ENCODE results near the gene CCDC68.
A peak's percentile ranks its signal among the peaks of the same experiment; 100 is the strongest.

- TF ChIP-seq, protein P1, sequence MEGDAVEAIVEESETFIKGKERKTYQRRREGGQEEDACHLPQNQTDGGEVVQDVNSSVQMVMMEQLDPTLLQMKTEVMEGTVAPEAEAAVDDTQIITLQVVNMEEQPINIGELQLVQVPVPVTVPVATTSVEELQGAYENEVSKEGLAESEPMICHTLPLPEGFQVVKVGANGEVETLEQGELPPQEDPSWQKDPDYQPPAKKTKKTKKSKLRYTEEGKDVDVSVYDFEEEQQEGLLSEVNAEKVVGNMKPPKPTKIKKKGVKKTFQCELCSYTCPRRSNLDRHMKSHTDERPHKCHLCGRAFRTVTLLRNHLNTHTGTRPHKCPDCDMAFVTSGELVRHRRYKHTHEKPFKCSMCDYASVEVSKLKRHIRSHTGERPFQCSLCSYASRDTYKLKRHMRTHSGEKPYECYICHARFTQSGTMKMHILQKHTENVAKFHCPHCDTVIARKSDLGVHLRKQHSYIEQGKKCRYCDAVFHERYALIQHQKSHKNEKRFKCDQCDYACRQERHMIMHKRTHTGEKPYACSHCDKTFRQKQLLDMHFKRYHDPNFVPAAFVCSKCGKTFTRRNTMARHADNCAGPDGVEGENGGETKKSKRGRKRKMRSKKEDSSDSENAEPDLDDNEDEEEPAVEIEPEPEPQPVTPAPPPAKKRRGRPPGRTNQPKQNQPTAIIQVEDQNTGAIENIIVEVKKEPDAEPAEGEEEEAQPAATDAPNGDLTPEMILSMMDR (IDR thresholded peaks at IDR 0.05; ENCODE audit: low read length) = peak; percentile 60
- TF ChIP-seq EZH2 (optimal IDR thresholded peaks at IDR 0.05; ENCODE audit: low read depth, low read length) (no peak), EZH2phosphoT487 (IDR thresholded peaks at IDR 0.05; ENCODE audit: low read length) (no peak)
These were observed 23.9 kb upstream of the CCDC68 start for GRCh38 chr18:54983041-54983686.

All from MM.1S (cell line).